Left lung (tissue), 10 donors: ENCODE measurements around the gene RAPSN. TPM values are rescaled to one million over a fixed set of nuclear protein-coding genes. Genes with fewer than 3 reads are reported as not detected.

ENCODE experiments used
- ATAC-seq: fragments of 200-7000 bp; cut with Tn5 transposase; one replicate; pipeline ENCODE4 v1.9.1; 2020; ENCODE audit warnings: moderate library complexity
- DNase-seq, 4 donors: peaks; one replicate each; pipeline ENCODE4 v3.0.0-alpha.2; 2013 to 2020
- H3K27ac ChIP-seq, 2 donors: fragments of 200-600 bp; sonication (generic) in 1 of 2; one replicate each; pipeline versions ENCODE4 v1.5.0 to v1.8.0; 2020 to 2021
- H3K27me3 ChIP-seq, 2 donors: fragments of 200-600 bp; sonication (generic) in 1 of 2; one replicate each; pipeline versions ENCODE4 v1.5.0 to v1.8.0; 2020 to 2021
- H3K36me3 ChIP-seq, 2 donors: fragments of 200-600 bp; sonication (generic) in 1 of 2; one replicate each; pipeline versions ENCODE4 v1.5.0 to v1.8.0; 2020 to 2021
- H3K4me1 ChIP-seq, 2 donors: fragments of 200-600 bp; one replicate each; pipeline ENCODE4 v1.8.0; 2021
- H3K4me3 ChIP-seq, 2 donors: fragments of 200-600 bp; sonication (generic) in 1 of 2; one replicate each; pipeline versions ENCODE4 v1.5.0 to v1.8.0; 2020 to 2021; ENCODE audit warnings: mild to moderate bottlenecking in 1 of 2
- H3K9me3 ChIP-seq, 2 donors: fragments of 200-600 bp; sonication (generic) in 1 of 2; one replicate each; pipeline versions ENCODE4 v1.5.0 to v1.8.0; 2020 to 2021
- CTCF ChIP-seq, 2 donors: fragments of 200-600 bp; sonication (generic) in 1 of 2; IDR thresholded peaks; one replicate each; pipeline versions ENCODE4 v1.5.0 to v1.8.0; 2021; ENCODE audit warnings: antibody characterized with exemption in 2 of 2
- intact Hi-C, 2 donors: fragments of 100-400 bp; cut with DNase I; formaldehyde crosslinking; loops; one replicate each; pipeline versions ENCODE4 v1.11.2 to v1.14.2; 2022
- polyA plus RNA-seq, 6 donors: library from polyadenylated mRNA; unstranded; fragments of 120-200 nt; gene quantifications; one replicate each; pipeline ENCODE4 v1.2.1, GENCODE V29; 2013; ENCODE audit not compliant: insufficient read length in 6 of 6
- total RNA-seq, 2 donors: library from RNA; stranded (reverse); fragmentation: NEBNext Ultra II Directional; extraction: Animal tissue kit (Norgen Biotek cat#: 25700); gene quantifications; one replicate each; pipeline ENCODE4 v1.2.1, GENCODE V29; 2021
- donor health status: DM: no; HTN: yes; CAD: no.
- donor health status: DM: no; HTN: no; CAD: no.

The RAPSN gene
- total and polyA plus RNA-seq, 8 donors, result 0.26 to 1.0 (median 0.51) TPM

- DNase-seq (peak in 1 of 4 donors; percentile 49), ATAC-seq (peak; percentile 55)
- Histone ChIP-seq H3K27me3 (no peaks in the 10 kb centered on the region), H3K36me3 (no peaks in the 10 kb centered on the region), H3K4me1 (no peaks in the 10 kb centered on the region), H3K9me3 (no peaks in the 10 kb centered on the region), H3K4me3 (no peak overlapping the region), H3K27ac (no peak overlapping the region)
- intact Hi-C loops, result no loop called here
- TF ChIP-seq CTCF (IDR thresholded peaks at IDR 0.05), result no peak
These were observed 11.1 kb downstream of the RAPSN start for GRCh38 chr11:47437746-47438418.

GRCh38 chr11:47437218-47437745 lies 11.7 kb downstream of the RAPSN start:
- no peaks in the 10 kb centered on the region for H3K9me3 ChIP-seq
- no peak for ATAC-seq
- DNase-seq, result no peak
- no peaks in the 10 kb centered on the region for H3K27me3 ChIP-seq
- no peak overlapping the region for H3K4me3 ChIP-seq
- no peaks in the 10 kb centered on the region for H3K4me1 ChIP-seq
- no peak for TF ChIP-seq CTCF (IDR thresholded peaks at IDR 0.05)
- H3K27ac ChIP-seq, result no peak overlapping the region
- no peaks in the 10 kb centered on the region for H3K36me3 ChIP-seq
- intact Hi-C loops, result no loop called here

GRCh38 chr11:47436726-47437125 lies 12.2 kb downstream of the RAPSN start:
- H3K27me3 ChIP-seq, result no peaks in the 10 kb centered on the region
- no peak overlapping the region for H3K27ac ChIP-seq
- ATAC-seq (no peak), DNase-seq (no peak)
- TF ChIP-seq CTCF (IDR thresholded peaks at IDR 0.05), result no peak
- H3K36me3 ChIP-seq, result no peaks in the 10 kb centered on the region
- H3K4me1 ChIP-seq, result no peaks in the 10 kb centered on the region
- H3K9me3 ChIP-seq, result no peaks in the 10 kb centered on the region
- intact Hi-C loops, result no loop called here
- H3K4me3 ChIP-seq, result no peak overlapping the region

GRCh38 chr11:47435687-47436086 lies 13.2 kb downstream of the RAPSN start:
- ATAC-seq, result peak; percentile 51
- intact Hi-C loops, result no loop called here

More at GRCh38 chr11:47435687-47436086, 13.2 kb downstream of the RAPSN start:
- DNase-seq, result no peak
- no peaks in the 10 kb centered on the region for H3K9me3 ChIP-seq
- H3K4me3 ChIP-seq, result no peak overlapping the region
- no peaks in the 10 kb centered on the region for H3K27me3 ChIP-seq
- TF ChIP-seq CTCF (IDR thresholded peaks at IDR 0.05), result no peak
- no peaks in the 10 kb centered on the region for H3K36me3 ChIP-seq
- H3K4me1 ChIP-seq, result no peaks in the 10 kb centered on the region
- no peak overlapping the region for H3K27ac ChIP-seq
